ENCODE data around the gene CCDC69. TPM values are rescaled to one million over a fixed set of nuclear protein-coding genes. Genes with fewer than 3 reads are reported as not detected.
A peak's percentile ranks its signal among the peaks of the same experiment; 100 is the strongest.

CCDC69 gene
- total RNA-seq, 1 experiment from 2014 or later: 5.1 TPM

DNA sequence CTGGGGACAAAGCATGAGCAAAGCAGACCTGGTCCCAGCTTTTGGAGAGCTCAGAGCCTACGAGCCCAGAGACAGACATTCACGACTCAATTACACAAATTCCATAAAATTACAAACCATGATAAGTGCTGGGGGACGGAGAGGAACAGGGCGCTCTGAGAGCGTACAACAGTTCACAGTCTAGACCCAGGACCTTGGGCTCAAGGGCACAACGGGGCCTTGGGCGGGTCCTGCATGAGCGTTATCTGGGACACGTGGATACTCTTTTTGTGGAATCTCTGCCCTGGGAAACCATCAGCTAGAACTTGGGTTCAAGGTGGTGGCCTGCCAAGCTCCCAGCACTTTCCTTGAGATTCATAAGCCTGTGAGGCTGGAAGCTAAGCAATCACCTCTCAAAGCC lies 56.9 kb downstream of the CCDC69 start:
- Mint-ChIP-seq H3K9me3 (ENCODE audit: unreplicated experiment) (no peaks in the 10 kb centered on the region), H3K4me1 (ENCODE audit: low read depth, unreplicated experiment) (no peaks in the 10 kb centered on the region), H3K27ac (ENCODE audit: unreplicated experiment) (no peak overlapping the region), H3K27me3 (ENCODE audit: insufficient read depth, unreplicated experiment) (no peaks in the 10 kb centered on the region), H3K36me3 (ENCODE audit: insufficient read depth, unreplicated experiment) (no peaks in the 10 kb centered on the region), H3K4me3 (ENCODE audit: unreplicated experiment) (no peak overlapping the region)
- Histone ChIP-seq H3K4me1 (no peaks in the 10 kb centered on the region), H3K36me3 (ENCODE audit: control insufficient read depth, insufficient read depth, low read length) (no peaks in the 10 kb centered on the region), H3K27me3 (replicated peaks; ENCODE audit: control insufficient read depth, insufficient read depth, low read length) (no peaks in the 10 kb centered on the region), H3K4me3 (ENCODE audit: low read depth, low read length) (no peak overlapping the region), H3K9me3 (no peaks in the 10 kb centered on the region)
- TF ChIP-seq, protein P1, sequence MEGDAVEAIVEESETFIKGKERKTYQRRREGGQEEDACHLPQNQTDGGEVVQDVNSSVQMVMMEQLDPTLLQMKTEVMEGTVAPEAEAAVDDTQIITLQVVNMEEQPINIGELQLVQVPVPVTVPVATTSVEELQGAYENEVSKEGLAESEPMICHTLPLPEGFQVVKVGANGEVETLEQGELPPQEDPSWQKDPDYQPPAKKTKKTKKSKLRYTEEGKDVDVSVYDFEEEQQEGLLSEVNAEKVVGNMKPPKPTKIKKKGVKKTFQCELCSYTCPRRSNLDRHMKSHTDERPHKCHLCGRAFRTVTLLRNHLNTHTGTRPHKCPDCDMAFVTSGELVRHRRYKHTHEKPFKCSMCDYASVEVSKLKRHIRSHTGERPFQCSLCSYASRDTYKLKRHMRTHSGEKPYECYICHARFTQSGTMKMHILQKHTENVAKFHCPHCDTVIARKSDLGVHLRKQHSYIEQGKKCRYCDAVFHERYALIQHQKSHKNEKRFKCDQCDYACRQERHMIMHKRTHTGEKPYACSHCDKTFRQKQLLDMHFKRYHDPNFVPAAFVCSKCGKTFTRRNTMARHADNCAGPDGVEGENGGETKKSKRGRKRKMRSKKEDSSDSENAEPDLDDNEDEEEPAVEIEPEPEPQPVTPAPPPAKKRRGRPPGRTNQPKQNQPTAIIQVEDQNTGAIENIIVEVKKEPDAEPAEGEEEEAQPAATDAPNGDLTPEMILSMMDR (IDR thresholded peaks at IDR 0.05; ENCODE audit: insufficient read depth in 1 of 2, low read depth in 1 of 2, low read length in 1 of 2, severe bottlenecking in 1 of 2, unreplicated experiment in 1 of 2): no peak
- DNase-seq: no peak
- ChIA-PET POLR2A (no interaction called here), CTCF (interaction anchor here (3.7 kb wide), 1 partner anchor 41 kb away, joined by 24 read pairs; no protein-coding TSS in a partner anchor)
- BruUV-seq (replicated peaks): no TSS peak
- intact Hi-C loops (cut with micrococcal nuclease; ENCODE audit: unreplicated experiment): loop anchor here (10.0 kb wide), 1 partner anchor 362 kb away; no protein-coding TSS in a partner anchor

DNA sequence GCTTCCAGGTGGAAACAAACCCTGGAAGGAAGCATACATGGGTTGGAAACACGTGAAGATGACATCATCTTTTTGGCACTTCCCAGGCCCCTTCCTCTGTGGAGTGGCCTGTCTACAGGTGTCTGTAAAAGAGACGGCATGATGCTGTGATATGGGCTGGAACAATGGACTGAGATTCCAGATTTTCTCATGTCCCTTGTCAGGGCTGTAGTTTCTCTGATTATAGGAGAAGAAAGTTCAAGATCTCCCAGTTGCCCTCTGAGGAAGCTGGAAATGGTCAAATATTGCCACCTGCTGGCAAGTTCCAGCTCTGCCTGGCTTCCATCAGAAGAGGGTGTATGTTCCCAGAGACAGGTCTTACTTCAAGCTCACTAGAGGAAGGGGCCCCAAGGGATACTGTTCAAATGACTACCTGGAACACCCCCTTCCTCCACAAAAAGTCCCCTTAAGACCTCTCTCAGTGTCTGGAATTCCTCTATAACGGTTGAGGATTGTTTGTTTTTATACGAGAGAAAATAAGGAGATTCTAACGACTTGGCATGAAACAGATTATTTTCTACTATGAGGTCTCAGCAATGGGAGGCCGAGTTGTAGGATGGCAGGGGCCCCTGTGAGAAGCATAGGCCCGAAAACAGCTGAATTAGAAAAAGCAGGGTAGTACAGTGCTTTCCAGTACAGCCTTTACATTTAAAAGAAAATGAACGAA lies 59.1 kb downstream of the CCDC69 start:
- Histone ChIP-seq H3K4me1 (no peaks in the 10 kb centered on the region), H3K9me3 (no peaks in the 10 kb centered on the region), H3K36me3 (ENCODE audit: control insufficient read depth, insufficient read depth, low read length) (no peaks in the 10 kb centered on the region), H3K4me3 (ENCODE audit: low read depth, low read length) (no peak overlapping the region), H3K27me3 (replicated peaks; ENCODE audit: control insufficient read depth, insufficient read depth, low read length) (no peaks in the 10 kb centered on the region)
- CTCF ChIA-PET: interaction anchor here (0.6 to 4.0 kb wide), 17 partner anchors 14 to 163 kb away, joined by 3 to 127 read pairs (median 6); partner anchors contain the start of gene GPX3
- intact Hi-C loops (cut with micrococcal nuclease; ENCODE audit: unreplicated experiment): loop anchor here (1.0 to 10.0 kb wide), 8 partner anchors 34 to 360 kb away; no protein-coding TSS in a partner anchor
- peak; percentile 74 to 85 for DNase-seq
- no peaks in the 10 kb centered on the region for H3K27me3 Mint-ChIP-seq (ENCODE audit: insufficient read depth, unreplicated experiment)
- no peak overlapping the region for H3K27ac Mint-ChIP-seq (ENCODE audit: unreplicated experiment)
- H3K4me1 Mint-ChIP-seq (ENCODE audit: low read depth, unreplicated experiment): no peaks in the 10 kb centered on the region
- no TSS peak for BruUV-seq (replicated peaks)
- H3K36me3 Mint-ChIP-seq (ENCODE audit: insufficient read depth, unreplicated experiment): no peaks in the 10 kb centered on the region
- TF ChIP-seq, protein P1 (IDR thresholded peaks at IDR 0.05; ENCODE audit: insufficient read depth in 1 of 2, low read depth in 1 of 2, low read length in 1 of 2, severe bottlenecking in 1 of 2, unreplicated experiment in 1 of 2): peak; percentile 67 to 92
- no peaks in the 10 kb centered on the region for H3K9me3 Mint-ChIP-seq (ENCODE audit: unreplicated experiment)
- POLR2A ChIA-PET: interaction anchor here (0.6 to 1.0 kb wide), 2 partner anchors 38 to 49 kb away, joined by 4 to 6 read pairs; no protein-coding TSS in a partner anchor
- H3K4me3 Mint-ChIP-seq (ENCODE audit: unreplicated experiment): no peak overlapping the region

DNA sequence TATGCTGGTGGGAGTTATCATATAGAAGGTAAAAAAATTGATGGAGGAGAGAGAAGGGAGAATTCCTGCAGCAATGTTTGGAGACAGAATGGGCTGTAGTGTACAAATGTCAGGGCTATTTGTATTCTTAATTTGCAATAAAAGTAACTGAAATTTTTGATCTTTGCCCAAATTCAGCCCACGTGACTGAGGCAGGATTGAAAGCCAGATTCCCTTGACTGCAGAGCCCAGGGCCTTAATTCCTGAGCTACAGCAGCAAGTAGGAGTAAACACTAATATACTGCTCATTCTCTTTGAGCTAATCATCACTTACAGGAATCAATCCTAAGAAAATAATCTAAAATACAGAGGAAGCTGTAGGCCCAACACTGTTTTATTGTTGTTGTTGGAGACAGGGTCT lies 61.1 kb downstream of the CCDC69 start:
- no peak overlapping the region for H3K4me3 Mint-ChIP-seq (ENCODE audit: unreplicated experiment)
- no peaks in the 10 kb centered on the region for H3K9me3 Mint-ChIP-seq (ENCODE audit: unreplicated experiment)
- no peak for DNase-seq
- H3K9me3 ChIP-seq: no peaks in the 10 kb centered on the region
- ChIA-PET CTCF (interaction anchor here (0.6 to 4.0 kb wide), 2 partner anchors 36 to 161 kb away, joined by 3 to 127 read pairs; no protein-coding TSS in a partner anchor), POLR2A (interaction anchor here (0.5 kb wide), 2 partner anchors 61 to 160 kb away, joined by 3 to 4 read pairs; partner anchors contain the start of gene CCDC69)
- no TSS peak for BruUV-seq (replicated peaks)
- no peaks in the 10 kb centered on the region for H3K27me3 ChIP-seq (replicated peaks; ENCODE audit: control insufficient read depth, insufficient read depth, low read length)
- TF ChIP-seq, protein P1 (IDR thresholded peaks at IDR 0.05; ENCODE audit: insufficient read depth in 1 of 2, low read depth in 1 of 2, low read length in 1 of 2, severe bottlenecking in 1 of 2, unreplicated experiment in 1 of 2): no peak
- H3K4me1 Mint-ChIP-seq (ENCODE audit: low read depth, unreplicated experiment): peaks cover 10% of the 10 kb centered on the region
- H3K36me3 Mint-ChIP-seq (ENCODE audit: insufficient read depth, unreplicated experiment): peaks cover 6% of the 10 kb centered on the region
- intact Hi-C loops (cut with micrococcal nuclease; ENCODE audit: unreplicated experiment): loop anchor here (10.0 kb wide), 1 partner anchor 358 kb away; no protein-coding TSS in a partner anchor
- peaks cover 9% of the 10 kb centered on the region for H3K4me1 ChIP-seq
- H3K27me3 Mint-ChIP-seq (ENCODE audit: insufficient read depth, unreplicated experiment): no peaks in the 10 kb centered on the region
- H3K27ac Mint-ChIP-seq (ENCODE audit: unreplicated experiment): no peak overlapping the region
- no peak overlapping the region for H3K4me3 ChIP-seq (ENCODE audit: low read depth, low read length)
- no peaks in the 10 kb centered on the region for H3K36me3 ChIP-seq (ENCODE audit: control insufficient read depth, insufficient read depth, low read length)
